Calu3 (cell line): ENCODE data around the gene PIEZO2. TPM values are rescaled to one million over a fixed set of nuclear protein-coding genes. Genes with fewer than 3 reads are reported as not detected.

Experiments used
- BruUV-seq: library from RNA; stranded (reverse); fragments of 400-500 nt; replicated peaks from 2 replicates; lab custom pipeline; 2021; lab: Mats Ljungman, UMichigan
- CTCF ChIA-PET: fragments of 300-600 bp; sonication (Branson Sonifier 250); formaldehyde crosslinking; loops from one replicate; lab custom pipeline; 2022; ENCODE audit warnings: antibody characterized with exemption; lab: Charles Lee
- DNase-seq: peaks from one replicate; pipeline ENCODE4 v3.0.0; 2022
- H3K27ac Mint-ChIP-seq: one replicate; pipeline ENCODE4 v1.8.0; 2022; ENCODE audit warnings: mixed read lengths; ENCODE audit not compliant: unreplicated experiment
- H3K27me3 Mint-ChIP-seq: one replicate; pipeline ENCODE4 v1.8.0; 2022; ENCODE audit warnings: mixed read lengths; ENCODE audit not compliant: unreplicated experiment
- H3K36me3 Mint-ChIP-seq: one replicate; pipeline ENCODE4 v1.8.0; 2022; ENCODE audit warnings: mild to moderate bottlenecking, moderate library complexity, mixed read lengths; ENCODE audit not compliant: insufficient read depth, unreplicated experiment
- H3K4me1 Mint-ChIP-seq: one replicate; pipeline ENCODE4 v1.8.0; 2022; ENCODE audit warnings: mild to moderate bottlenecking, low read depth, mixed read lengths; ENCODE audit not compliant: unreplicated experiment
- H3K4me3 Mint-ChIP-seq: one replicate; pipeline ENCODE4 v1.8.0; 2022; ENCODE audit warnings: mild to moderate bottlenecking, low read depth, moderate library complexity, mixed read lengths; ENCODE audit not compliant: unreplicated experiment
- H3K9me3 Mint-ChIP-seq: one replicate; pipeline ENCODE4 v1.8.0; 2022; ENCODE audit warnings: low read depth, mixed read lengths; ENCODE audit not compliant: unreplicated experiment
- intact Hi-C: fragments of 100-400 bp; cut with micrococcal nuclease; formaldehyde crosslinking; loops from one replicate; pipeline ENCODE4 v1.10.0; 2022; ENCODE audit not compliant: unreplicated experiment
- total RNA-seq: library from RNA; stranded (reverse); gene quantifications from 2 replicates; pipeline ENCODE4 v1.2.3, GENCODE V29; 2022
- TF ChIP-seq, protein P1 (sequence below): fragments of 200-600 bp; IDR thresholded peaks from one replicate; pipeline ENCODE4 v1.8.0; 2022; ENCODE audit warnings: antibody characterized with exemption; ENCODE audit not compliant: unreplicated experiment

The PIEZO2 gene
- total RNA-seq, 1 experiment from 2014 or later: 0.24 TPM

DNA sequence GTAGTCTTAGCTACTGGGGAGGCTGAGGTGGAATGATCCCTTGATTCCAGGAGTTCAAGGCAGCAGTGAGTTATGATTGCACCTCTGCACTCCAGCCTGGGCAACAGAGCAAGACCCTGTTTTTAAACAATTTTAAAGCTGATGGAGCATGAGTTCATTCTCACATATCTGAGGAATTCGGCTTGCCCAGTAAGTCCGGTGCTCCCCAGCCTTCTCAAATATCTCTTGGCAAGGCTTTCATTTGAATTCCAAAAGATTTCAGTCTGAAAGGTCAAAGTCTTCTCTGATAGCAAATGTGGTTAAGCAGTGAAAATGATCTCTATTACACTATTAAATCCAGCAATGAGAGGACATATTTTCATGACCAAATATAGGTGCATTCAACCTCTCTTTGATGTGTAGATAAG is 27.9 kb downstream of the PIEZO2 start:
- intact Hi-C loops: no loop called here
- DNase-seq: no peak
- Mint-ChIP-seq H3K4me3 (no peak overlapping the region), H3K4me1 (peaks cover 21% of the 10 kb centered on the region), H3K27me3 (no peaks in the 10 kb centered on the region), H3K36me3 (no peaks in the 10 kb centered on the region), H3K27ac (no peak overlapping the region), H3K9me3 (no peaks in the 10 kb centered on the region)
- CTCF ChIA-PET: interaction anchor here (0.6 kb wide), 1 partner anchor 460 kb away, joined by 3 read pairs; no protein-coding TSS in a partner anchor
- no TSS peak for BruUV-seq
- TF ChIP-seq, protein P1, sequence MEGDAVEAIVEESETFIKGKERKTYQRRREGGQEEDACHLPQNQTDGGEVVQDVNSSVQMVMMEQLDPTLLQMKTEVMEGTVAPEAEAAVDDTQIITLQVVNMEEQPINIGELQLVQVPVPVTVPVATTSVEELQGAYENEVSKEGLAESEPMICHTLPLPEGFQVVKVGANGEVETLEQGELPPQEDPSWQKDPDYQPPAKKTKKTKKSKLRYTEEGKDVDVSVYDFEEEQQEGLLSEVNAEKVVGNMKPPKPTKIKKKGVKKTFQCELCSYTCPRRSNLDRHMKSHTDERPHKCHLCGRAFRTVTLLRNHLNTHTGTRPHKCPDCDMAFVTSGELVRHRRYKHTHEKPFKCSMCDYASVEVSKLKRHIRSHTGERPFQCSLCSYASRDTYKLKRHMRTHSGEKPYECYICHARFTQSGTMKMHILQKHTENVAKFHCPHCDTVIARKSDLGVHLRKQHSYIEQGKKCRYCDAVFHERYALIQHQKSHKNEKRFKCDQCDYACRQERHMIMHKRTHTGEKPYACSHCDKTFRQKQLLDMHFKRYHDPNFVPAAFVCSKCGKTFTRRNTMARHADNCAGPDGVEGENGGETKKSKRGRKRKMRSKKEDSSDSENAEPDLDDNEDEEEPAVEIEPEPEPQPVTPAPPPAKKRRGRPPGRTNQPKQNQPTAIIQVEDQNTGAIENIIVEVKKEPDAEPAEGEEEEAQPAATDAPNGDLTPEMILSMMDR: no peak

DNA sequence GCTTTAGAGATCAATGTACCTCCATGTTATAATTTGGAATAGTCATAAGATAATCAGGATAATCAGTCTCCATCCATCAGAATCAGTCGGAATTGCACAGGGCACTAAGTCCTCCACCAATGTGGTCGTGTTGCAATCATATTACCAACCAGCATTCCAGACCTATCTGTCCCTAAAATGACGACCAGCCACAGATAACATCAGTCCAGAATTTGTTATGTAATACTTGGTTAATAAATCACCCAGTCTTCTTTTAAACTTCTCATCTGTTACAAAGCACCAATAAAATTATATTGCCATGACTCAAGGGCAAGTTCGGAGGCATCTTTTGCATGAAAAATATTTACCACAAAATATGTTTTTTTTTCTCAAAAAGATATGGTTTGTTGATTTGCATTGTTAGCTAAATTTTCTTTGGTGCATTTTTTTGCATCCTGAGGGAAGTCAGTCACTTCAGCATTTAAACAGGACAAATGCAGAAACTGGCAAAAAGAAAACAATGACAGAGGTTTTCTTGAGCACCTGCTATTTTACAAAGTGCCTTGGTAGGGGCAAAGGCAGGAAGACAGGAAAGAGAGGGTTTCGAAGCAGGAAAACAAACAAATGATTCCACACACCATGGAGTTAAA is 29.3 kb downstream of the PIEZO2 start:
- Mint-ChIP-seq H3K4me1 (peaks cover 21% of the 10 kb centered on the region), H3K9me3 (no peaks in the 10 kb centered on the region), H3K36me3 (no peaks in the 10 kb centered on the region), H3K4me3 (no peak overlapping the region), H3K27ac (no peak overlapping the region), H3K27me3 (no peaks in the 10 kb centered on the region)
- CTCF ChIA-PET: interaction anchor here (0.6 kb wide), 1 partner anchor 265 kb away, joined by 3 read pairs; no protein-coding TSS in a partner anchor
- DNase-seq: no peak
- BruUV-seq: no TSS peak
- intact Hi-C loops: no loop called here
- TF ChIP-seq, protein P1: no peak

DNA sequence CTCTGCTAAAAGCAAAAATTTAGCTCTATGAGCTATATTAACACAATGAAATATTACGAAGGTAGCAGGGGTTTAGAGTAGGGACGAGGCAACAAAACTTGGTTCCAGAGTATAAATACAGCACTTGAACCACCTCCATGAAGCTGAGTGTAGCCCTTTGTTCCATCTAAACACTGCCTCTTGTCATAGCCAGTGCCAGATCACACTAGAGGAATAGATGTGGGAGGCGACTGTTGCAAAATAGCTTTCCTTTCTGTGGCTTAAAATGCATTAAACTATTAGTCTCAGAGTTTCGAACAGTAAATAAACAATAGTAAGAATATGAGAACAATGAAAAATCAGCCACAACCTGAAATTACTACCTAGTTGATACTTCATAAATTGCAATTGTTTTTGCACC is 29.8 kb downstream of the PIEZO2 start:
- DNase-seq: no peak
- H3K4me1 Mint-ChIP-seq: peaks cover 21% of the 10 kb centered on the region
- no peak overlapping the region for H3K4me3 Mint-ChIP-seq

DNA sequence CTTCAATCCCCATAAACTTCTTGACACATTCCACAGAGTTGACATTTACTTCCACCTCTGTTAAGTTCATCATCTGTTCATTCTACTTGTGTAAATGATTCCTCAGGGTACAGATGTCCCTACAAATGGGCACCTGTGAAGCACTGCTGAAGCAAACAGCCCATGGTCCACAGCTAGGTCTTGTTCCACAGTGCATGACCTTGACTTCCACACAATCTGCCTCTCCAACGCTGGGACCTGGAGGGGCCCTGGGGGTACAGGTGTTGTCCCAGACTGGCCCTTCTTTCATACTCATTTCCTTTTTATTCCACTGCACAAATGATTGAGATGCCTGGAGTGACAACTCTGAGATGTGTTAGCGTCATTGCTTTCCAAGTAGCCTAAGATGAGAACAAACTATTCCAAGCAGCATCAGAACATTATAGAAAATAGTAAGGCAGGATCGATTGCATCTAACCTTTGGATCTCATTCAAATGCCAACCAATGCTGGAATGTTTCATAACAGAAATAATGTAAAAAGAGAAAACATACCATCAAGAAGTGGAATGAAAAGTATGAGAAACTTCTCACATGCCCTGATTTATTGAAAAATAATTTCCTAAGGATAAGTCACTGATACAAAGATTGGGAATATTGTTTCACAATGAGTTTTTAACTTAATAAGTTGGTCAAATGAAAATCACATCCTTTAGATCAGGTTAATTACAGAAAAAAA is 31.2 kb downstream of the PIEZO2 start:
- intact Hi-C loops: no loop called here
- DNase-seq: no peak

More for the DNA sequence above, 29.8 kb downstream of the PIEZO2 start:
- TF ChIP-seq, protein P1: no peak
- H3K27me3 Mint-ChIP-seq: no peaks in the 10 kb centered on the region
- no peaks in the 10 kb centered on the region for H3K36me3 Mint-ChIP-seq
- CTCF ChIA-PET: no interaction called here
- intact Hi-C loops: no loop called here
- BruUV-seq: no TSS peak
- H3K9me3 Mint-ChIP-seq: no peaks in the 10 kb centered on the region
- H3K27ac Mint-ChIP-seq: no peak overlapping the region

More for the DNA sequence above, 31.2 kb downstream of the PIEZO2 start:
- CTCF ChIA-PET: no interaction called here
- H3K27ac Mint-ChIP-seq: no peak overlapping the region
- no peak overlapping the region for H3K4me3 Mint-ChIP-seq
- peaks cover 21% of the 10 kb centered on the region for H3K4me1 Mint-ChIP-seq
- BruUV-seq: no TSS peak
- TF ChIP-seq, protein P1: no peak
- no peaks in the 10 kb centered on the region for H3K36me3 Mint-ChIP-seq
- no peaks in the 10 kb centered on the region for H3K27me3 Mint-ChIP-seq
- no peaks in the 10 kb centered on the region for H3K9me3 Mint-ChIP-seq
